Measurements from ENCODE around the gene FTH1.

DNA sequence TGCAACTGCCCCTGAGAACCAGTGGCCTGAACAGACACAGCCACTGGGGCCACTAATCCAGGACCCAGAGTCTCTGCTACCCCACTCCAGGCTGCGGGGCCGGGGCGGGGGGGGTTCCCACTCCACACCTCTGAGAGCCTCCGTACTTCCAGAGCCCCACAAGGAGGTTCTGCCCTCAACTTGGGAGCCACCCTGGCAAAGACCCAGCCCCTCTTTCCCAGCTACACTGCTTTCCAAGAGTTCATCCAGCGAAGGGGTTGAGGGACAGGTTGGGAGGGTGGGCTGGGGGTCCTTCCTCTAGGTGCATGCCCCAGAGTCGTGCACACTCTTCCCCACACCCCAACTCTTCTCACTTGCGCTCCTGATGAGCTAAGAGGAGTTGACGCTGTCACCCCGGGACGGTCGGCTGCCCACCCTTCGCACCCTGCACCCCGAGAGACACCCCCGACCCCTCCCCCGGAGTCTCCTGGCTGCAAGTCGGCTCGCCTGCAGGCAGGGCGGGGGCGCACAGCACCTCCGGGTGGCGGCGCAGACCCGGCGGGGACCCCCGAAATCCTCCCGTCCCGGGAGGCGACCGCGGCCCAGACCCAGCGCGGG lies 50.6 kb downstream of the FTH1 start:
- no peak for TF ChIP-seq ZNF274 (IDR thresholded peaks at IDR 0.05; ENCODE audit: low read depth, low read length)
- no peak for TF ChIP-seq YY1 (IDR thresholded peaks at IDR 0.05; ENCODE audit: insufficient read depth, insufficient read length)
- no peak for TF ChIP-seq SUZ12 (IDR thresholded peaks at IDR 0.05; ENCODE audit: extremely low read depth, insufficient read depth, insufficient read length)
